IPS-NIHi11 (cell line): ENCODE results near the gene EMILIN3.
A peak's percentile ranks its signal among the peaks of the same experiment; 100 is the strongest.

Source experiments
- DNase-seq: peaks from one replicate; pipeline ENCODE4 v3.0.0; 2012; ENCODE audit warnings: mixed read lengths, low spot score

EMILIN3 gene

GRCh38 chr20:41391587-41392001 lies 25.0 kb upstream of the EMILIN3 start:
- DNase-seq, result no peak

GRCh38 chr20:41390889-41391288 lies 24.3 kb upstream of the EMILIN3 start:
- DNase-seq, result no peak

GRCh38 chr20:41387444-41387851 lies 20.8 kb upstream of the EMILIN3 start:
- peak; percentile 72 for DNase-seq

- no peak for DNase-seq
These were observed 20.1 kb upstream of the EMILIN3 start for GRCh38 chr20:41386502-41387427.

- no peak for DNase-seq
These were observed 16.2 kb upstream of the EMILIN3 start for GRCh38 chr20:41382791-41383305.

- no peak for DNase-seq
These were observed 14.1 kb upstream of the EMILIN3 start for GRCh38 chr20:41380551-41381193.

GRCh38 chr20:41379551-41379950 lies 12.9 kb upstream of the EMILIN3 start:
- DNase-seq, result no peak

GRCh38 chr20:41377275-41377674 lies 10.7 kb upstream of the EMILIN3 start:
- no peak for DNase-seq

GRCh38 chr20:41376349-41376748 lies 9.7 kb upstream of the EMILIN3 start:
- no peak for DNase-seq

GRCh38 chr20:41375846-41376245 lies 9.2 kb upstream of the EMILIN3 start:
- DNase-seq, result no peak

- DNase-seq, result no peak
These were observed 7.6 kb upstream of the EMILIN3 start for GRCh38 chr20:41373931-41374920.

- DNase-seq, result no peak
These were observed 6.7 kb upstream of the EMILIN3 start for GRCh38 chr20:41373251-41373783.

- DNase-seq, result no peak
These were observed 4.8 kb upstream of the EMILIN3 start for GRCh38 chr20:41371371-41371770.

- no peak for DNase-seq
These were observed 3.6 kb upstream of the EMILIN3 start for GRCh38 chr20:41370176-41370575.

GRCh38 chr20:41369673-41370072 lies 3.1 kb upstream of the EMILIN3 start:
- DNase-seq, result no peak

- no peak for DNase-seq
These were observed 1.3 kb upstream of the EMILIN3 start for GRCh38 chr20:41367956-41368355.

GRCh38 chr20:41367393-41367695 lies 726 bp upstream of the EMILIN3 start:
- DNase-seq, result peak; percentile 47

- peak; percentile 69 for DNase-seq
These were observed 657 bp downstream of the EMILIN3 start for GRCh38 chr20:41365777-41366545.

- no peak for DNase-seq
These were observed 1.5 kb downstream of the EMILIN3 start for GRCh38 chr20:41364967-41365765.

GRCh38 chr20:41364236-41364855 lies 2.3 kb downstream of the EMILIN3 start:
- no peak for DNase-seq
